Activated CD4-positive, alpha-beta memory T cell treated with anti-CD3 and anti-CD28 coated beads, Interleukin-2, amount 10 ng/mL, durations not matched to agents 7 days and 5 days (primary cell): ENCODE data around the gene ULK4. TPM values are rescaled to one million over a fixed set of nuclear protein-coding genes. Genes with fewer than 3 reads are reported as not detected.
"Not testable (repeated sequence)": the region's sequence is repeated elsewhere in the genome, so short reads cannot be mapped to it uniquely, and the experiment has no call there.

Experiments
- CTCF ChIA-PET: fragments of 350-600 bp; sonication (Branson Sonifier 250); formaldehyde crosslinking; loops from one replicate; lab custom pipeline; 2021; ENCODE audit warnings: antibody characterized with exemption, inconsistent platforms; lab: Charles Lee
- POLR2A ChIA-PET: fragments of 350-600 bp; sonication (Branson Sonifier 250); formaldehyde crosslinking; loops from one replicate; lab custom pipeline; 2021; ENCODE audit warnings: antibody characterized with exemption; lab: Charles Lee
- DNase-seq: peaks from one replicate; pipeline ENCODE4 v3.0.0-alpha.2; 2020
- H3K27ac Mint-ChIP-seq: one replicate; pipeline ENCODE4 v1.8.0; 2021; ENCODE audit warnings: mild to moderate bottlenecking, mixed read lengths
- H3K27me3 Mint-ChIP-seq: one replicate; pipeline ENCODE4 v1.8.0; 2021; ENCODE audit warnings: mixed read lengths
- H3K36me3 Mint-ChIP-seq: one replicate; pipeline ENCODE4 v1.8.0; 2021; ENCODE audit warnings: low read depth, mixed read lengths
- H3K4me1 Mint-ChIP-seq: one replicate; pipeline ENCODE4 v1.8.0; 2021; ENCODE audit warnings: mixed read lengths
- H3K4me3 Mint-ChIP-seq: one replicate; pipeline ENCODE4 v1.8.0; 2021; ENCODE audit warnings: mild to moderate bottlenecking, mixed read lengths
- H3K9me3 Mint-ChIP-seq: one replicate; pipeline ENCODE4 v1.8.0; 2021; ENCODE audit warnings: mixed read lengths
- total RNA-seq, 2 experiments: library from RNA; stranded (reverse); gene quantifications; one replicate each; pipeline ENCODE4 v1.2.3, GENCODE V29; 2021

ULK4 gene
- total RNA-seq, 2 experiments from 2014 or later: 14.1 to 18.2 TPM

DNA sequence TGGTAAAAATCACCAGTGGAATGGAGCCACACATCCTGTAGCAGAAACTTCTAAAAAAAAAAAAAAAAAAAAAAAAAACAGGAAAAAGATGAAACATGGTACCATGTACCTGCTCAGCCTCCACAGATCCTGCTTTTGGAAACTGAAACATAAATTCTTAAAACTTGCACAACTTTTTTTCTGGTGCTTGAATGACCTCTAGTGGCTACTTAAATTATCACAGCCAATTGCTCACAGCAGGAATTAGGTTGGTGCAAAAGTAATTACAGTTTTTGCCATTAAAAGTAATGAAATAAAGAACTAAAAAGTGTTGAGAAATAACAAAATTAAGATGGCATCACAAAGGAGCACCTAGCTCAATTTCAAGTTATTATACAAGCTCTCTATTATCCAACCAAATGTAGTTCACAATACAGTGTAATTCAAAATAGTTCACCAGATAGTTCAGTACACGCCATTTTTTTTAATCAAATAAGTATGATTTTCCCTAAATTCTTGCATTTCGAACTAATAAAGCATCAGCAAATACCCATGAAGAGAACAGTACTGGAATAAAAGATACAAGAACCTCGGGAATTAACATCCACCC is 80.6 kb downstream of the ULK4 start:
- H3K4me3 Mint-ChIP-seq: no peak overlapping the region
- H3K27ac Mint-ChIP-seq: no peak overlapping the region
- no peaks in the 10 kb centered on the region for H3K9me3 Mint-ChIP-seq
- H3K27me3 Mint-ChIP-seq: no peaks in the 10 kb centered on the region
- DNase-seq: no peak
- CTCF ChIA-PET: interaction anchor here (0.7 to 1.7 kb wide), 5 partner anchors 13 to 1301 kb away, joined by 3 to 6 read pairs (median 4); no protein-coding TSS in a partner anchor
- H3K36me3 Mint-ChIP-seq: no peaks in the 10 kb centered on the region
- POLR2A ChIA-PET: no interaction called here
- H3K4me1 Mint-ChIP-seq: no peaks in the 10 kb centered on the region

DNA sequence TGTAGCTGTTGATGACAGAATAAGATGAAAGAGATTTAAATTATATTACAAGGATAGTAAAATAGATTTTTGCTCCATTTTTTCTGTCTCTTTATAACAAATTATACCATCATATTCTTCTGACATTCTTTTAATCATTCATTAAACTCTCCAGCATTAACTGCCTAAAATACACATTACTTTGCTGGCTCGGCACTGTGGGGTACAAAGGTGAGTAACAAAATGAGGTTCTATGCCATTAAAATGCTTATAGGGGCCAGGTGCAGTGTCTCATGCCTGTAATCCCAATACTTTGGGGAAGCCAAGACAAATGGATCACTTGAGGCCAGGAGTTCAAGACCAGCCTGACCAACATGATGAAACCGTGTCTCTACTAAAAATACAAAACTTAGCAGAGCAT is 81.5 kb downstream of the ULK4 start:
- no peaks in the 10 kb centered on the region for H3K27me3 Mint-ChIP-seq
- ChIA-PET POLR2A (no interaction called here), CTCF (interaction anchor here (1.0 to 1.5 kb wide), 5 partner anchors 12 to 1300 kb away, joined by 3 to 6 read pairs (median 3); no protein-coding TSS in a partner anchor)
- DNase-seq: no peak
- no peaks in the 10 kb centered on the region for H3K4me1 Mint-ChIP-seq
- H3K36me3 Mint-ChIP-seq: no peaks in the 10 kb centered on the region
- no peak overlapping the region for H3K4me3 Mint-ChIP-seq
- no peaks in the 10 kb centered on the region for H3K9me3 Mint-ChIP-seq
- no peak overlapping the region for H3K27ac Mint-ChIP-seq

DNA sequence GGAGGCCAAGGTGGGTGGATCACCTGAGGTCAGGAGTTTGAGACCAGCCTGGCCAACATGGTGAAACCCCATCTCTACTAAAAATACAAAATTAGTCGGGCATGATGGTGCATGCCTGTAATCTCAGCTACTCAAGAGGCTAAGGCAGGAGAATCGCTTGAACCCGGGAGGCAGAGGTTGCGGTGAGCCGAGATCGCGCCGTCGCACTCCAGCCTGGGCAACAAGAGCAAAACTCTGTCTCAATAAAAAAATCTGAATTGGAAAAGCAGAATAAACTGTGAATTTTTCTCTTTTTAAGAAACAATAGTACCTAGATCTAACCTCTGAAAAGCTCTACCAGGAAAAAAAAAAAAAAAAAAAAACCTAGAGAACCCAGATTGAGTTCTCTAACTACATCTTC is 84.2 kb downstream of the ULK4 start:
- POLR2A ChIA-PET, H3K4me1 Mint-ChIP-seq, H3K4me3 Mint-ChIP-seq, H3K27me3 Mint-ChIP-seq, DNase-seq, H3K27ac Mint-ChIP-seq, H3K9me3 Mint-ChIP-seq, H3K36me3 Mint-ChIP-seq: not testable (repeated sequence)
- CTCF ChIA-PET: interaction anchor here (0.9 kb wide), 1 partner anchor 1219 kb away, joined by 5 read pairs; no protein-coding TSS in a partner anchor

DNA sequence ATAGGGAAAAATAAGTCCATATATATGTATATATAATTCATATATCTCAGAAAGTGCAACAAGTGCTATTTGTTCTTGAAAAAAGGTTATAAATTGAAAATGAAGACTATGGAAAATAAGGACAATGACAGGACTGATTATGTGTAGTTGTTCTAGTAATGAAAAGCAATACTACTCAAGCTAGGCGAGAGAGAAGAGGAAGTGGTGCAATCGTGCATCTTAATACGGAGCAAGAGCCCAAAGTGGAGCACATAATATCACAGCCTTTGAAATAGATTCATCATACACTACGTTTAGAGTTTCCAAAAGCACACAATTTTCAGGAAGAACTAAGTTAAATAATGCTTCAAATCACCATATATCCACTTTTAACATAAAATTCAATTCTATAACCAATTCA is 87.9 kb downstream of the ULK4 start:
- Mint-ChIP-seq H3K27me3 (no peaks in the 10 kb centered on the region), H3K9me3 (no peaks in the 10 kb centered on the region), H3K27ac (no peak overlapping the region), H3K36me3 (peaks cover 2% of the 10 kb centered on the region), H3K4me1 (no peaks in the 10 kb centered on the region), H3K4me3 (no peak overlapping the region)
- ChIA-PET POLR2A (no interaction called here), CTCF (interaction anchor here (1.0 kb wide), 1 partner anchor 8 kb away, joined by 3 read pairs; no protein-coding TSS in a partner anchor)
- DNase-seq: no peak

DNA sequence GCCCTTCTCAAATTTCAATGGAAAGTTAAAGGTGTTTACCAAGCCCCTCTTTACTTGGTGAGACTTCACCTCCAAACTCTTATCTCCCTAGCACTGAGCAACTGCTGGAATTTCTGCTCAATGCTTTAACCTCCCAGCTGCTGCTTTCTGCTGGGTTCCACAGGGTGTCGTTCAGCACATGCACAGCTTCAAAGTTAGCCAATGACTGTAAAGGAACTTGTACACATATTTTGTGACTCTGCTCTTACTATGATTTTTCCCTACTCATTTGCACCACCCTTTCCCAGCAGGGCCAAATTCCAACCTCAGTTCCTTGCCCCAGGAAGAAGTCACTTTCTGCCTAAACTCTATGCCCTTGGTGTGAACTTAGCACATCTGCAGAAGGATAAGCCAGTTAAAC is 89.7 kb downstream of the ULK4 start:
- Mint-ChIP-seq H3K4me1 (no peaks in the 10 kb centered on the region), H3K27ac (no peak overlapping the region), H3K27me3 (no peaks in the 10 kb centered on the region), H3K36me3 (peaks cover 2% of the 10 kb centered on the region), H3K4me3 (no peak overlapping the region), H3K9me3 (no peaks in the 10 kb centered on the region)
- ChIA-PET POLR2A (interaction anchor here (0.6 kb wide), 1 partner anchor 14 kb away, joined by 3 read pairs; no protein-coding TSS in a partner anchor), CTCF (interaction anchor here (1.4 kb wide), 1 partner anchor 11 kb away, joined by 3 read pairs; no protein-coding TSS in a partner anchor)
- DNase-seq: no peak

DNA sequence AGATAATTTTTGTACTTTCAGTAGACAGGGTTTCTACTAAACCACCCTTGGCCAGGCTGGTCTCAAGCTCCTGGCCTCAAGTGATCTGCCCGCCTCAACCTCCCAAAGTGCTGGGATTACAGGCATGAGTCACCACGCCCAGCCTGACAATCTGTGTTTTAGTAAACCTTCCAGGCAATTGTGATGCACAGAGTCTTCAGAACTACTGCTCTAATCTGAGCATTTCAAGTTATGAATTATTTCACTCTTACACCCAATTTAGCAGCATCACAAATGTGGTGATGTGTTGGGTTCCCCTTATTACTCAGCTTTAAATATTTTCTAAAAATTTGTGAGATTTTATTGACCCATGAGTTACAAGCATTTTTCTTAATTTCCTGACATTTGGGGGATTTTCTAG is 94.4 kb downstream of the ULK4 start:
- H3K9me3 Mint-ChIP-seq: peaks cover 1% of the 10 kb centered on the region
- H3K27me3 Mint-ChIP-seq: no peaks in the 10 kb centered on the region
- no peaks in the 10 kb centered on the region for H3K4me1 Mint-ChIP-seq
- H3K4me3 Mint-ChIP-seq: no peak overlapping the region
- H3K27ac Mint-ChIP-seq: no peak overlapping the region
- ChIA-PET POLR2A (no interaction called here), CTCF (interaction anchor here (1.2 kb wide), 1 partner anchor 13 kb away, joined by 3 read pairs; no protein-coding TSS in a partner anchor)
- peaks cover 2% of the 10 kb centered on the region for H3K36me3 Mint-ChIP-seq
- DNase-seq: no peak

DNA sequence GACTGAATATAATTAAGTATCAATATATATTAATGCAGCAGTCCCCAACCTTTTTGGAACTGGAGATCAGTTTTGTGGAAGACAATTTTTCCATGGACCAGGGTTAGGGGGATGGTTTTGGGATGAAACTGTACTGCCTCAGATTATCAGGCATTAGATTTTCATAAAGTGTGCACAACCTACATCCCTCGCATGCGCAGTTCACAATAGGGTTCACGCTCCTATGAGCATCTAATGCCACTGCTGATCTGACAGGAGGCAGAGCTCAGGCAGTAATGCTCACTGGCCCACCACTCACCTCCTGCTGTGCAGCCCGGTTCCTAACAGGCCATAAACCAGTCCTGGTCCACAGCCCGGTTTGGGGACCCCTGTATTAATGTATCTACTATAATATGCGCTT is 95.6 kb downstream of the ULK4 start:
- DNase-seq: no peak
- CTCF ChIA-PET: no interaction called here
- Mint-ChIP-seq H3K4me1 (no peaks in the 10 kb centered on the region), H3K27ac (no peak overlapping the region), H3K36me3 (no peaks in the 10 kb centered on the region), H3K27me3 (no peaks in the 10 kb centered on the region), H3K9me3 (peaks cover 3% of the 10 kb centered on the region), H3K4me3 (no peak overlapping the region)
- POLR2A ChIA-PET: no interaction called here

DNA sequence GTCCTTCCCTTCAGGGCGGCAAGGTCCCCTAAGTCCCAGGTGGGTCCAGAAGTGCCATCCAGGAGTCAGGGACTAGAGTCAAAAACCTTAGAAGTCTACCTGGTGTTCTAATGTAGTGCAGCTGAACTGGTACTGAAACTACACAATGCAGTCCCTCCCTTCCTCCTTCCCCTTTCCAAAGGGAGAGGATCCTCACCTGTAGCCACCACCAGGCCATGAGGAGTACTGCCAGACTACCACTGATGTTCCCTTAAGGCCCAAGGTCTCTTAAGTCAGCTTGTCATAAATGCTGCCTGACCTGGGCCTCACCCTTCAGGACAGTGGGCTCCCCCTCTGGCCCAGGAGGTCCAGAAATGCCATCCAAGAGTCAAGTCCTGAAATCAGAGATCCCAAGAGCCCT is 98.9 kb downstream of the ULK4 start:
- Mint-ChIP-seq H3K27ac (no peak overlapping the region), H3K4me1 (no peaks in the 10 kb centered on the region), H3K4me3 (no peak overlapping the region)

DNA sequence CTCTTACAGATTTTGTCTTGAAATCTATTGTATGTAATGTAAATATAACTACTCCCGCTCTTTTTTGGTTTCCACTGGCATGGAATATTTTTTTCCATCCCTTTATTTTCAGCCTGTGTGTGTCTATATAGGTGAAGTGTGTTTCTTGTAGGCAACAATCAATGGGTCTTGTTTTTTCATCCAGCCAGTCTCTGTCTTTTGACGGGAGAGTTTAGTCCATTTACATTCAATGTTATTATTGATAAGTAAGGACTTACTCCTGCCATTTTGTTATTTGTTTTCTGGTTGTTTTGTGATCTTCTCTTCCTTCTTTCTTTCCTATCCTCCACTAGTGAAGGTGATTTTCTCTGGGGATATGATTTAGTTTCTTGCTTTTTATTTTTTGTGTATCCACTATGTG is 101.4 kb downstream of the ULK4 start:
- H3K27ac Mint-ChIP-seq, H3K27me3 Mint-ChIP-seq, POLR2A ChIA-PET, H3K4me1 Mint-ChIP-seq, DNase-seq, H3K4me3 Mint-ChIP-seq, CTCF ChIA-PET, H3K9me3 Mint-ChIP-seq: not testable (repeated sequence)
- peaks cover 13% of the 10 kb centered on the region for H3K36me3 Mint-ChIP-seq

More for the DNA sequence above, 98.9 kb downstream of the ULK4 start:
- Mint-ChIP-seq H3K36me3 (peaks cover 13% of the 10 kb centered on the region), H3K9me3 (peaks cover 3% of the 10 kb centered on the region), H3K27me3 (no peaks in the 10 kb centered on the region)
- DNase-seq: no peak
- ChIA-PET POLR2A (interaction anchor here (0.5 kb wide), 1 partner anchor 23 kb away, joined by 3 read pairs; no protein-coding TSS in a partner anchor), CTCF (no interaction called here)

DNA sequence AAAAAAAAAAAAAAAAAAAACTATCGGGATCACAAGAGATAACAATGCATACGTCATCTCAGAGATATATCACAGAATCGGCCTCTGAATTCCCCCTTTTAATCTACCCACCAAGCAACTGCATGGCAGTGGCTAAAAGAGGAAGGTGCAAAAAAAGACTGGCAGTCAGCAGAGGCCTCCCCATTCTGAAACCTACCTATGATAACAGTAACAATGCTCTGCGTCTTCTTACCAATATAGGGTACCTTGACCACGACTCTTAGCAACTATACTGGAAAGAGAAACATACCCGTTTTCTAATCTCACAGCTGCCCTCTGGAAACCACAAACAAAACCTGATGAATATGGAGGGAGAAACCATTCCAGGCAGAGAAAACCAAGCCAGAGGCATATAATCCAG is 106.9 kb downstream of the ULK4 start:
- peaks cover 7% of the 10 kb centered on the region for H3K36me3 Mint-ChIP-seq
- H3K27ac Mint-ChIP-seq: no peak overlapping the region
- H3K27me3 Mint-ChIP-seq: no peaks in the 10 kb centered on the region
- DNase-seq: no peak
- H3K9me3 Mint-ChIP-seq: no peaks in the 10 kb centered on the region
- H3K4me3 Mint-ChIP-seq: no peak overlapping the region
- POLR2A ChIA-PET: no interaction called here
- CTCF ChIA-PET: no interaction called here
- no peaks in the 10 kb centered on the region for H3K4me1 Mint-ChIP-seq

DNA sequence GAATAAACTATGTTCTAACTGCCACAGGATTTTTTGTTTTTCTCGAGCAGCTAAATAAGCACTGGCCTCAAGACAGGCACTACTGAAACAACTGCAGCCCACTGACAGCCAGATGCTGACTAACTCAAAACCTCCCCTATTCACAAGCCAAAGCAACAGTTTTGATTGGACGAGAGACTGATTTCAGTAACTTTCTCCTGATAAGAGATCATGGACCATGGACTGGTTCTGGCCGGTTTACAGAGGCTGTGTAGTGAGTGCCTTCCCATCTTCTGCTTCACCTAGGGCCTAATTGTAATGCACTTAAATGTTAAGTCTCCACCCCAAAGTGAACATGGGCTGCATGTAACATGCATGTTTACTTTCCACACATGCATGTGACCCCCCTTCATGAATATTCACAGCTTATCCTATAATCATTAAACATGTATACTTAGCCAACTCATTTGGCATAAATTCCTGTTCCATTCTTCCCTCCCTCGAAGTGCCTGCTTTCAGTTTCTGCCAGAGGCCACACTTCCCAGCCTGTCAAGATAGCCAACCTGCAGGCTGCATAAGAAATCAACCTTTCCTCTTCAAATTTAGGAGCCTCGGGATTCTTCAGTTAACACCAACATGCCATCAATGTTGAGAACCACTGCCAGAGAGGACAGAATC is 108.2 kb downstream of the ULK4 start:
- Mint-ChIP-seq H3K36me3 (peaks cover 5% of the 10 kb centered on the region), H3K4me1 (peaks cover 9% of the 10 kb centered on the region), H3K4me3 (no peak overlapping the region), H3K27me3 (no peaks in the 10 kb centered on the region), H3K9me3 (peaks cover 2% of the 10 kb centered on the region), H3K27ac (no peak overlapping the region)
- no peak for DNase-seq
- CTCF ChIA-PET: no interaction called here
- POLR2A ChIA-PET: no interaction called here

DNA sequence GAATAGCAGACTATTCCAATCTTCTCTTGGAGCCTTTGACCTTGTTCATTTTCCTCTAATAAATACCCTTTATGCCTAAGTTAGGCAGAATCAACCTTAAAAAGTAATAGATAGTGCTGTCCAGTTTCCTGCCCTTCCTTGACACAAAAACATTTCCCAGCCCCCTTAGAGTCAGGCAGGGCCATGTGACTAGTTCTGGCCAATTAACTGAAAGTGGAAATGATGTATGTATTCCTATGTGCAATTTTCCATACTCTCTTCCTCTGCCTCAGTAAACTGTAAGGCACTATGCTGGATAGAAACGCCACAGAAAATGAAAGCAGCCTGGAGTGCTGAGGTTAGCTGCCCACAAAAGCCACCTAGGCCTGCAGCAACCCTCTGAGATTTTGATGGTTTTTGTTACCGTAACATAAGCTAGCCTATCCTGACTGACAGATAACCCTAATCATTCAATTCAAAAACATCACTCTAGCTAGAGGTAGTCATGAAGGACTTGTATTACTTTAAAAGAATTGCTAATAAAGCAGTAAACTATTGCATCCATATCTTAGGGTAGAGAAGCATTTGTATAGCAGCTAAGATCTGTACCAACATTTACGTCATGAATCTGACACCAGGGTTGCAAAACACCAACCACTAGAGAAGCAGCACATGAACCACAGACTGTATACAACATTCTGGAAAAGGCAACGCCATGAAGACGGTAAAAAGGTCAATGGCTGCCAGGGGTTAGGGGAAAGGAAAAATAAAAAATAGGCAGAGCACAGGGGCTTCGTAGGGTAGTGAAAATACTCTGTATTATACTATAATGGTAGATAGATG is 112.9 kb downstream of the ULK4 start:
- POLR2A ChIA-PET: no interaction called here
- Mint-ChIP-seq H3K4me3 (no peak overlapping the region), H3K4me1 (peaks cover 12% of the 10 kb centered on the region), H3K36me3 (peaks cover 2% of the 10 kb centered on the region), H3K9me3 (peaks cover 2% of the 10 kb centered on the region), H3K27ac (no peak overlapping the region), H3K27me3 (no peaks in the 10 kb centered on the region)
- CTCF ChIA-PET: no interaction called here
- no peak for DNase-seq

DNA sequence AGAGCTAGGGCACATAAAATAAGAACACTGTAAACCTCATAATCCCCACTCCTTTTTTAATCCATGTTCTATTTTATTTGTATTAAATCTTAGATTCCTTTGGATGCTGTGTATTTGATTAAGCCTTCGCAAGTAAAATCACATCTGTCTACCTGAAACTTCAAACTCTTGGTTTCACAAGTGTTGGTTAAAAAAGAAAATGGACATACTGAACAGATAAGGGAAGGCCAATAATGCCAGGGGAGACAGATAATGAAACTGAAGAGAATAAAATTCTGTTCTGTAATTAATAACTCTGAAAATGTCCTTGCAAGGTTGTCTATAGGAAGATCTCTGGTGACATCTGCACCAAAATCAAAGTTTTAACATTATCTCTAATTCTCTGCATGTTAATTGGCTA is 114.2 kb downstream of the ULK4 start:
- DNase-seq: no peak
- CTCF ChIA-PET: no interaction called here
- Mint-ChIP-seq H3K27ac (no peak overlapping the region), H3K27me3 (no peaks in the 10 kb centered on the region), H3K9me3 (peaks cover 9% of the 10 kb centered on the region), H3K36me3 (peaks cover 6% of the 10 kb centered on the region), H3K4me1 (peaks cover 12% of the 10 kb centered on the region), H3K4me3 (no peak overlapping the region)
- POLR2A ChIA-PET: no interaction called here
